NCI-H524 (cell line): ENCODE results near the gene KRT16.
"Not testable (repeated sequence)": the region's sequence is repeated elsewhere in the genome, so short reads cannot be mapped to it uniquely, and the experiment has no call there.

ENCODE experiments used
- DNase-seq, 2 experiments: peaks; one replicate each; lab custom pipeline; 2025; lab: John Stamatoyannopoulos, UW

The KRT16 gene

DNA sequence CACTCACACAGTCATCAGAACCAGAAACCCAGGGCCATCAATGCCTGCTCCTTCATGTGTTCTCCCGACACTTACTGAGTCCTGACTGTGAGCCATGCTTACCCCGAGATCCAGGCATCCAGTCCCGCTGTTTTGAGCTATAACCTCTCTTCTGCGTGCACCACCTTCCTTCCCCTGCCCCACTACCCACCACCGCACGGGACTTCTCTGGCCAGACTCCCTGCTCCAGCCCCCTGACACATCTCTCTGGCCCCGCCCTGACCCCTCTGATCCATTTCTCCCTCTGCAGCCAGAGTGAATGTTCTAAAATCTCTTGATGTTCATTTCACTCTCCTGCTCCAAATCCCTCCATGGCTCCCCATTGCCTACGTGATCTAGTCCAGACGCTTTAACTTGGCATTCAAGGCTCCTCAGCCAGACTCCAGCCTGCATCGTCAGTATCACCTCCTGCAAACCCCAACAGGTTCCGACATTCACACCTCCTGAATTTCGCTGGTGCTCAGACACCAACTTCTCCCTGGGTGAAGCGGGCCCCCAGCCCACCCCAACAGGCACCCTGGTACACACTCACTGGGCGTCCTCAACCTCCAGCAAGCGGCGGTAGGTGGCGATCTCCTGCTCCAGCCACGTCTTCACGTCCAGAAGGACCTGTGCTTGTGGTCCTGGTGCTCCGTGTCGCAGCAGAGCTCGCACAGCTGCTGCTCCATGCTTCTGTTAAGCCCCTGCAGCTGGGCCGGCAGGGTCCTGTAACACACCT lies 14.9 kb upstream of the KRT16 start:
- peak in 1 of 2 experiments; percentile 12 for DNase-seq

DNA sequence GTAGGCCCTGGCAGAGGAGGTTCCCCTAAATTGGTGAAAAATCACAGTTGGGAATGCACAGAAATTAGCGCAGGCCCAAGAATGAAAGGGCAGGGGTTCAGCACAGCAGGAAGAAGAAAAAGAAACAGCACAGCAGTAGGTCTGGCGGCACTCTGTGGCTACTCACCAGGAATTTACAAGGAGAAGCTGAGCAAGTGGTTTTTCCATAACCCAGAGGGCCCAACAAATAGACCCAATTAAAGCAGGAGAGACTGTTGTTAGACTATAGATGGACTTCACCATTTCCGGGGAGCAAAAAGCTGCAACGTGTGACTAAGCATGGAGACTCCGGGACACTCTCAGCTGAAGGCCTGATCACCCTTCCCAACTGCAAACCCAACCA lies 14.3 kb upstream of the KRT16 start:
- not testable (repeated sequence) for DNase-seq

DNA sequence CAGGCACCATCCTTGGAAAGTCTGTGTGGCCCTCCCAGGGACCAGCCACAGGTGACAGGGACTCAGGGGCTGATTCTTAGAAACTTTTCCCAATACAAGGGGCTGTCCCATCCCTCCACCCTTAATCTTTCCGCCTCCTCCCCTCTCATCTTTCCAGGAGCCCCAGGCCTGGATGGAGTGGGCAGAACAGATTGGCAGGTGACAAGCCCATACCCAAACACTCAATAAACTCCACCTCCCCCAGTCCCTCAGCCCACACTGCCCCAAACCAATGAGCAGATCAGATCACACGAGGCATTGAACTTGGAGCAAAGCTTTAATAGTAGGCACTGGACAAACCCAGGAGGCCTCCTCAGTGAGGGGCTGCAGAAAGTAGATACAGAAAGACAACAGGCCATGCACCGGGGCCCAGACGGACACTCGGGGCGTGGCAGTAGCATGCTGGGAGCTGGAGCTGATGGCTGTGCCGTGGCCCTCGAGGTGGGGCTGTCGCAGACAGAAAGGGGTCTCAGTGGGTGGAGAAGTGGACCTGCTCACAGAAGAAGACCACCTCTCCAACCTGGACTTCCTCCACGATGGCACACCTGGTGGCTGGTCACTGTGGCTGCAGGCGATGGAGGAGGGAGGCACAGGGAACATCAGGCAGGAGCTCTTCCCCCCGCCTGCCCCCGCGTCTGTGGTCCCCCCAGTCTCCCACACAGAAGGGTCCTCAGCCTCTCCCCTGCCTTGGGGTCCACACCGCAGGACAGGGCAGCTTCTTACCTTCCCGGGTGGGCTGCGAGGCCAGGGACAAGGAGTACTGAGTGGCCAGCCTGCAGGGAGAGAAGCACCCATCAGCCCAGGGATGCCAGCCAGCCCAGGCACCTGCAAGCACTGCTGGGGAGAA lies 13.7 kb upstream of the KRT16 start:
- not testable (repeated sequence) for DNase-seq

DNA sequence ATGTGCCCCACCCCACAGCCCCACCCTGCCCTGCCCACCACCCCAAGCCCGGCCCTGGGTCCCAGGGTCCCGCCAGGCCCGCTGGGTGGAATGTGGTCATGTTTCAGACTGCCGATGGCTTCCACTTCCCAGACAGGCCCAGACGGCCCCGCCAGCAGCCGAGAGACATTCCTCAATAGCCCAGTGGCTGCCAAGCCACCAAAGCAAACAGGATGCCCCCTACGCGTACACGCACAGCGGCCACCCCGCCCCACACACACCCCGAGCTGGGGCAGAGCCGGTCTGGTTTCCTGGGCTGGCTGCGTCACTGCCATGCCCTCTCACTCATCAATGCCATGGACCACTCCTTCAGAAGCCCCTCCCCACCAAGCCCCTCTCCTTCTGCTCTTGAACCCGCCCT lies 13.0 kb upstream of the KRT16 start:
- no peak for DNase-seq

DNA sequence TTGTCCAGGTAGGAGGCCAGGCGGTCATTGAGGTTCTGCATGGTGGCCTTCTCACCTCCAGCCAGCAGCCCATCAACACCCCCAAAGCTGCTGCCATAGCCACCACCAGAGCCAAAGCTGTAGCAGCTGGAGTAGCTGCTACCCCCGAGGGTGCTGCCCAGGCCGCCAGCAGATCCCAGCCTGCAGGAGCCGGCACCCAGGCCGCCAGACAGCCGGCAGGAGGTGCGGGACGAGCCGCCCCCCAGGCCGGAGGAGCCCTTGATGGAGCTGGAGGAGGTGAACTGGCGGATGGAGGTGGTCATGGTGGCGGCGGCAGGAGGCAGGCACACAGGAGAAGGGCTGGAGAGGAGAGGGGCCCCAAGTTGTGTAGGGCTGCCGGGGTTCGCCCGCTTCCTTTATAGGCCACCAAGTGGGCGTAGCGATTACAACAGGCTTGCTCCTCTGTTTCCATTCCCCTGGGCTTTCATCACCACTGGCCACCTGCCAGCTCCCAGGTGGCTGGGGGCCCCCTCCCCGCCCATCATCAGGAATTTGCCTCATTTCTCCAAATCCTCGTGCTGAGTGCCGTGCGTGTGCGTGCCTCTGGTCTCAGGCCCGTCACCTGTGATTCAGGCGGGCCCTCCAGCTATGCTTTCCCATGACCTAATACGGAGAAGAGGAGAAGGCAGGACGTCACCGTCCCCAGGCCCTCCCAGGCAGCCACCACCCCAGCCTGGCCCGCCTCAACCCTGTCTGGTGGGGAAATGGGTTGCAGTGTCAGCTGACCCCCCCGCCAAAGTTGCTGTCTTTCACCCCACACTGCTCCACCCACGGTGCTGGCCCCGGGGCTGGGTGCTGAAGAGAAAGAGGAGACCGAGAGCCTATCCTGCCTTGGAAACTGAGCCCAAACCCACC lies 11.9 kb upstream of the KRT16 start, which contains the start of gene KRT17:
KRT17 (minus strand) TSS at position 368 of the 894 bp plus-strand sequence; CDS start at position 302, 66 bp downstream.
- DNase-seq, result peak; percentile 13 to 56

DNA sequence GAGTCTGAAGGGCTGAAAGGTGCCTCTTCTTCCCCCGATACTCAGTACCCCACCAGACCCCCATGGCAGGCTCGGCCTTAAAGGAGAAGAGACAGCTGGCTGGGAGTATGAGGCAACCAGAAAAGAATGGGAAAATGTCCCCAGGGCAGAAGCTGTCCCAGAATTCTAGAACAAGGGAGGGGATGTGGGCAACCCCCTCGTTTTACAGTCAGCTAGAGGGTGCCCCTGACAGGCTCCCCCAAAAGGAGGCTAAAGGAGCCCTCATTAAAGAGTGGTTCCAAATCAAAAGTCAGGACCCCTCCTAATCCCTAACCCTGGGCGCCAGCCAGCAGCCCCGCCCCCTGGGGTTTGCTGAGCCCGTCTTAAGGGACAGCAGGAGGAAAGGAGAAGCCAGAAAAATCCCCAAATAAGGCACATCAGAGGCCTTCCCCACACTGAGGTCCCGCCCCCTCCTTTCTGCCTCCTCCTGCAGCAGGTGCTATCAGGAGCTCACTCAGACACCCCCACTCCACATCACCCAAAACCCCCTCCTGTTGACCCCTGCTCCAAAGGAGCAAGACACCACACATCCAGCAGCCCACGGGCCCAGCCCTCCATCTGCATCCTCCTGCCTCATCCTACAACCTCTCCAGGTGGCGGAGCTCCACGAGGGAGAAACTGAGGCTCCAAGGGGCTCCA lies 10.8 kb upstream of the KRT16 start:
- DNase-seq, result peak in 1 of 2 experiments; percentile 12

DNA sequence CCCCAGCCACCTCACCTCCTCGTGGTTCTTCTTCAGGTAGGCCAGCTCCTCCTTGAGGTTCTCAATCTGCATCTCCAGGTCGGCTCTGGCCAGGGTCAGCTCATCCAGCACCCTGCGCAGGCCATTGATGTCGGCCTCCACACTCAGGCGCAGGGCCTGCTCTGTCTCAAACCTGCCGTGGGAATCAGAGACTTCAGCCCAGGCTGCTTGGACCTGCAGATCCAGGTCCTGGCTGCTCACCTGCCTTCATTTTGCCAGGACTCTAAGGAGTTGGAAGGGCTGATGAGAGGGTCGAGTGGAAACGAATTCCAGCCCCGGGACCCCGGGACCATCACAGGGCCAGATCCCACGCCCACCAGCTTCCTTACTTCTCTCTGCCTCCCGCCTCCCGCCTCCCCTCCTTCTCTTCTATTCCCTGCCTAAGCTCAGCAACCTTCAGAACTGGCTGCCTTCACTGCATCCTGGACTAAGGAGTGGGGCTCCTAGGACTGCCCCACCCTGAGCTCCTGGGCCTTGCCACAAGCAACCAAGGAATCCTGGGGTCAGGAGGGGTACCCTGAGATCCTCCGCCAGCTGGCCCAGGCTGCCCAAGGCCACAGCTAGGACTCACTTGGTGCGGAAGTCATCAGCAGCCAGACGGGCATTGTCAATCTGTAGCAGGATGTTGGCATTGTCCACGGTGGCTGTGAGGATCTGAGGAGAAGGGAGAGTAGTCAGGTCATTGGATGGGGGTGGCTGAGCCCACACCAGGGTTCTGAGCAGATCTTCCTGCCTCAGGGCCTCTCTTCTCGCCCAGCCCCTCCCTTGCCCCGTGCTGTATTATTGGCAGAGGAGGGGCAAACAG lies 10.0 kb upstream of the KRT16 start:
- not testable (repeated sequence) for DNase-seq

DNA sequence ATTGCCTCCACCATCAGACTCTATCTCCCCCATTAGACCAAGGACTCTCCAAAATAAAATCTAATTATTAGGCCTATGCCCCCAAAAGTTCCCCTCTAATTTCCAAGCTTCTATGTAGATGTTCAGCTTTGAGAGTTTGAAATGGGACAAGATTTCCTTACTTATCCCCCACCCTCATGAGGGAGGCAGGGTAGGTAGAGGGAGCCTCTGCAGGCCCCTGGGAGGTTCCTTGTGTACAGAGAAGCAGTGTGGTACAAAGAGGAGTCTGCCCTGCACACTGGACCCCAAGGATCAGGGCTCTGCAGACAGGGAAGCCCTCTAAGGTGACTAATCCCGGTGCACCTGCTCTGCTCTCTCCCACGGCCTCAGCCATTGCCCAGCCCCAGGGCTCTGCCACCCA lies 9.3 kb upstream of the KRT16 start:
- DNase-seq, result no peak

DNA sequence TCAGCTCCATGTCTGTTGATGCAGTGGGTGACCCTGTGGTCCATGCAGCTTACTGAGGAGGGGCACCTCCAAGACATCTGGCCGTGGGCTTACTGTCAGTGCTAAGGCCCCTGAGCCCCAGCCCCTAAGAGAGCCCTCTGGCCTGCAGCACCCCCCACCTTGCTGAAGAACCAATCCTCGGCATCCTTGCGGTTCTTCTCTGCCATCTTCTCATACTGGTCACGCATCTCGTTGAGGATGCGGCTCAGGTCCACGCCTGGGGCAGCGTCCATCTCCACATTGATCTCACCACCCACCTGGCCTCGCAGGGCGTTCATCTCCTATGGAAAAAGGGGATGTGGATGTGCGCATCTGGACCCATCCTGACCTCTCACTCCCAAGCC lies 8.9 kb upstream of the KRT16 start:
- not testable (repeated sequence) for DNase-seq

DNA sequence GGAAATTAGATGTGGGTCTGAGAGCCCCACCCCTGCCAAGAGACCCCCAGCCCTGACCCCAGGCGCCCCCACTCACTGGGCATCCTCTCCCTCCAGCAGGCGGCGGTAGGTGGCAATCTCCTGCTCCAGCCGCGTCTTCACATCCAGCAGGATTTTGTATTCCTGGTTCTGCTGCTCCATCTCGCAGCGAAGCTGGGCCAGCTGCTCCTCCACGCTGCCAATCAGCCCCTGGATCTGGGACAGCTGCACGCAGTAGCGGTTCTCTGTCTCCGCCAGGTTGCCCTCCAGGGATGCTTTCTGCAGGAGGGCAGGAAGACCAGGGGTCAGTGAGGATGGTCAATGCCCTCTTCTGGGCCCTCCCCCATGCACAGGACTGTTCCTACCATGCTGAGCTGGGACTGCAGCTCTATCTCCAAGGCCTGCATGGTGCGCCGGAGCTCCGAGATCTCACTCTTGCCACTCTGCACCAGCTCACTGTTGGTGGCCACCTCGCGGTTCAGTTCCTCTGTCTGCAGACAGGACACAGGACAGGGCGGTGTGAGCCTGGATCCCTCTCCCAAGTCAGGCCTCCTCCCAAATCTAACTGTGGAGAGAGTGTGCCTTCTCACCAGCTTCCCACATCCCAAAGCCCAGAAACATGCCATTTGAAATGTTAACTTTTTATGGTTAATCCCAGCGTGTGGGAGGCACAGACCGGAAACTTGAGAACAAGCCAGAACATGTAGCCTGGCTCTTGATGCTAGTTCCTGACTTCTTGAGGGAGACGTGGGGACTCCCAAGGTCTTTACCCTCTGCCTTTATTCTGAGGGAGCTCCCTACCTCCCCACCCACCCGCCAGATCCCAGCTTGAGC lies 8.2 kb upstream of the KRT16 start:
- no peak for DNase-seq

DNA sequence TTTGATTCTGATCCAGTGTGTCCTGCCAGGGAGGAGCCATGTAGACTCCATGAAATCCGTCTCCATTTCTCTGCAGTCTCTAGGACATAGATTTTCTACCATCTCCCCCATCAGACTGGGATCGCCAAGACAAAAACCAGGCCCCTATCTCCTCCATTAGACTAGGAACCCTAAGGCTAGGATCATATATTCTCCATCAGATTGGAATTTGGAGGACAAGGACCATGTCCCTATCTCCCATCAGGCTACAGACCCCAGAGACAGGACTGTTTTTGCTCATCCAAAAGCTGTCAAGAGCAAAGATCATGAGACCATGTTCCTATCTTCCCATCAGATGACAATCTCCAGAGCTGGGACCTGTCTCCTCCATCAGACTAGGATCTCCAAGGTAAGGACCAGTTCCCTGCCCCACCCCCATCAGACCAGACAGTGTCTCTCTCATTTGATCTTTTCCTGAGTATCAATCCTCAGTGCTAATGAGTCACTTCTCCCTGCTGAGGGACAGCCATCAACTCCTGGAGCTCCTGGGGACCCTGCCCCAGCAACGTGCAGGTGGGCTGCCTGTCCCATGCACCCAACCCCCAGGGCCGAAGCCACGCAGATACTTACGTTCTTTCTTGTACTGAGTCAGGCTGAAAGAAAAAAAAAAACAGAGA lies 7.5 kb upstream of the KRT16 start:
- DNase-seq, result not testable (repeated sequence)

DNA sequence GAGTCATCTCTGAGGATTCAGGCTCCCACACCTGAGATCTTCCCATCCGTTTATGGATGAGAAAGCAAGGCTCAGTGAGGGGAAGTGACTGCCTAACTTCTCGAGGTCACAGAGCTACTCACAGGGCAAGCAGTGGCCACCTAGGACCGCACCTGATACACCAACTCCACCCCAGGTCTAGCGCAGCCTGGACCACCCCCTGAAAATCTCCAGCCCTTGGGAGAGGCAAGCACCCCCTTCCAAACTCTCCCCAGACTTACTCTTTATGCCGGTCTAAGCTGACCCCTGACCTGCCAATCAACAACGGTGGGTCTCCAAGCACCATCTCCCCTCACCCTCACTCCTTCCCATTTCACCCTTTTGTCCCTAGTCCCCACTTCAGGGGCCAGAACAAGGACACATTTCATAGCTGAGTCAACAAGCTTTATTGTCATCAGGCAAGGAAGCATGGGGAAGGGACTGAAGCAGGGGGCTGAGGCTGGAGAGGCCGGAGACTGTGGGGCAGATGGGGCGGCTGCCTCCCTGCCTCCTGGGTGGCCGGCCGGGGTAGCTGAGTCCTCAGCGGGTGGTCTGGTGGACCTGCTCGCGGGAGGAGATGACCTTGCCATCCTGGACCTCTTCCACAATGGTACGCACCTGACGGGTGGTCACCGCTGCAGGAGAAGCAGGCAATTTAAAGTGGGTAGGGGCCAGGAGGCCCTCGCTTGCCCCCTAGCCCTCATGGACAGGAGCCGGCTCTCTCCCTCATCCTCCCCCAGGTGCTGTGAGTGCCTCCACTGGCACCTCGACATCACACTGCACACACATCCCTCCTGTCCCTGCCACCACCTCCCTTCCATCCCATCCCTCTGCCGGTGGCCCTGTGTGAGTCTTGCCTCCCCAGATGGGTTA lies 6.7 kb upstream of the KRT16 start:
- DNase-seq, result no peak

DNA sequence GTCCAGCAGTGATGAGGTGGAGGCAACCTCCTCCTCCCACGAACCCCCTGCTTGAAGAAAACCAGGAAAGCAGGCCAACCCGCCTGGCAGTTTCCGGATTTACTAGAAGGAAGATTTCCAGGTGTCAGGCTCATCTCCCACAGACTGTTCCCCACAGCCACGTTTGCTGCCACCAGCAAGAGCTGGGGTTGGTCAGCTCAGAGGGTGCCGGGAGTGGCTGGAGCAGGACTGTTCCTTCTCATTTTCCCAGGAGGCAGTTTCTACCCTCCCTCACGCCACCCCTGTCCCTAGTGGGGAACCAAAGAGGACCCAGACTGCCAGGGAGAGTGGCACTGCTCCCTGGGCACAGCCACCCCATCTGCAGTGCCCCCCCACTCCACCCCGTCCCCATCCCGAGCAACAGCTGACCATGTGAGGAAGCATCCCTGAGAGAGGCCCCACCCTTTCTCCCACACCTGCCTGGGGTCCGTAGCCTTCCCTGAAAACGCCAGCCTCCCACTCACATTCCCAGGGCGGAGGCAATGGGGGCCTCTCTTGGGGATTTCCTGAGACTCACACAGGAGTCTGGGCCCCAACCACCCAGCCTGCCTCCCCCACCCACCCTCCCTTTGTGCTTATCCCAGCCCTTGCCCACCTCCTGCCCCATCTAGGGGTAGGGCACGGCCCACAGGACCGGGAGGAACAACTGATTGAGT lies 5.9 kb upstream of the KRT16 start:
- no peak for DNase-seq

DNA sequence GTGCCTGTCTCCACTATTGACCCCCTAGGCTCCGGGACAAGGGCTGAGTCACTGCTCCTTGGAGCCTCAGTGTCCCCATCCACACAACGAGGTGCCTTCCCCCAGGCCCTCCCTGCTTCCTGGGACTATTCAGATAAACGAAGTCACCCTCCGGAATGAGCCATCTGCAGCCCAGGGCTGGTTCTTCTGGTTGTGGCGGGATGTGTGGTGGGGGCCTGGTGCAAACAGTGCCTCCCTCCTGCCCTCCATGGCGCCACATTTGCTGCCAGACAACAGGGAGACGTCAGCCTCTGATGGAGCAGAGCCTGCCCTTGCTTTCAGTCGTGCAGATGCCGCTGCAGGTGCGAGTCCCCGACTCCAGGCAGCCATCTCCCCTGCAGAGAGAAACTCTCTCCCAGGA lies 5.1 kb upstream of the KRT16 start:
- DNase-seq, result no peak

DNA sequence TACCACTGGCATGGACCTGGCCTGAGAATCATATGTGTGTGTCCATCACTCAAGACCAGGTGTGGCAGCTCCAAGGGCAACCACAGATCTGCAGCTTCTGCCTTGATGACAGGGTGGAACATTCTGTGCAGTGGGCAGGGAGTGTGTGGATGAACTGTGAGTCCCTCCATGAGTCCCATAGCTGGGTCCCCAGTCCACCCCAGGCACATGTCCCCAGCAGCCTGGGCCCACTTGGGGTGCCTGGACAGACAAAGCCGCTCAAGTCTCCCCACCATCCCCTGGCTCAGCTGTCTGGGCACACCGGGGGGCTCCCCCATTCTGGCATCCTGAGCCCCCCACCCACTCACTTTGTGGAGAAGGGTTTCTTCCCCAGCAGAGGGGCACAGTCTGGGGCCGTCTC lies 4.6 kb upstream of the KRT16 start:
- DNase-seq, result no peak

DNA sequence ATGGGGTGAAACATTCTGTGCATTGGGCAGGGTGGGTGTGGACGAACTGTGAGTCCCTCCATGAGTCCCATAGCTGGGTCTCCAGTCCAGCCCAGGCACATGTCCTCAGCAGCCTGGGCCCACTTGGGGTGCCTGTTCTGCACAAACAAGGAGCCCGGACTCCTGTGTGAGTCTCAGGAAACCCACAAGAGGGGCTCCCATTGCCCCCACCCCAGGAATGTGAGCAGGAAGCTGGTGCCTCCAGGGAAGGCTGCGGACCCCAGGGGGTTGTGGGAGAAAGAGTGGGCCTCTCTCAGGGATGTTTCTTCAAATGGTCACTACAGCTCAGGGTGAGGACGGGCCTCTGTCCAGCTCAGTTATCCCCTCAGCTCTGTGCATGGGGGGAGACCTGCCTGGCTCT lies 3.9 kb upstream of the KRT16 start:
- DNase-seq, result not testable (repeated sequence)

DNA sequence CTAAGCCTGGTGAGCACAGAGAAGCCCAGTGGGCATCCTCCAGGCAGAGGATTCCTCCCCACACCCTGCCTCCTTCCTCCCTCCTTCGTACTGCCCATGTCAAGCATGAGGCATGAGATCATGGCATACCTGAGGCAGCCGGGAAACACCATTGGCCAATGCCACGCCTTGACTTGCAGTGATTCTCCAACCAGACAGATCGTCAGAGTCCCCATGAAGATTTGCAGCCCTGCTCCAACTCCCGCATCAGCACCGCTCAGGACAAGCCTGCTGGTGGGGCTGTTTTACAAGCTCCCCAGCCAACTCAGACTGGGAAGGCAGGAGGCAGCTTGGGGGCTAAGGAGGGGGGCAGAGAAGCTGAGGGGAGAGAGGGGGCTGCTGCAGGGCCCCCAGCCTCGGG lies 2.9 kb upstream of the KRT16 start:
- no peak for DNase-seq
